ENCODE data around the gene OR11H12. TPM values are rescaled to one million over a fixed set of nuclear protein-coding genes. Genes with fewer than 3 reads are reported as not detected.

The OR11H12 gene
- not detected for total RNA-seq

GRCh38 chr14:18600817-18601216 lies at the start of gene OR11H12:
TSS of gene OR11H12 (plus strand) at chr14:18601117. CDS start at chr14:18601117, 0 bp downstream.

Small RNA genes lying within 50 kb of the gene (small RNA-seq; reads per million reads assigned to genes)
- gene CR383656.6 (0 reads per million in 2 donors), gene CR383656.7 (0 reads per million in 2 donors), gene CR383656.9 (0 reads per million in 2 donors)
